ENCODE results near the gene PTPRM.

DNA sequence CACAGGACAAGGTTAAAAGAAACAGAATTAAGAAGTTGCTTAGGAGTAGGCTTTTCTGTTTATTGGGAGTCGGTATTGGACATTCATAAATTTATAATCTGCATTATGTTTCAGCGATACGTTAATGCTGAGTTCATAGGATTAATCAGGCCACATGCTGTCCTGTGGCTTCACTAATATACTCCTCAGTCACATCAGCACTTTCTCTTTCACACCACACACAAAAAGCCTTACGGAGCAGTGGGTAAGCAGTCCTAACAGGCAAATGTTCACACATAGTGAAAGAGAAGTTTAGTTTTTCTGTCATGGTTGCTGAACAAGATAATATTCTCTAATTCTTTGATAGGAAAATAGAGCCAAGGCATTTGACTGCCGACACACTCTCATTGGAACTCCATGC is 630.4 kb downstream of the PTPRM start:
- TF ChIP-seq, protein P1, sequence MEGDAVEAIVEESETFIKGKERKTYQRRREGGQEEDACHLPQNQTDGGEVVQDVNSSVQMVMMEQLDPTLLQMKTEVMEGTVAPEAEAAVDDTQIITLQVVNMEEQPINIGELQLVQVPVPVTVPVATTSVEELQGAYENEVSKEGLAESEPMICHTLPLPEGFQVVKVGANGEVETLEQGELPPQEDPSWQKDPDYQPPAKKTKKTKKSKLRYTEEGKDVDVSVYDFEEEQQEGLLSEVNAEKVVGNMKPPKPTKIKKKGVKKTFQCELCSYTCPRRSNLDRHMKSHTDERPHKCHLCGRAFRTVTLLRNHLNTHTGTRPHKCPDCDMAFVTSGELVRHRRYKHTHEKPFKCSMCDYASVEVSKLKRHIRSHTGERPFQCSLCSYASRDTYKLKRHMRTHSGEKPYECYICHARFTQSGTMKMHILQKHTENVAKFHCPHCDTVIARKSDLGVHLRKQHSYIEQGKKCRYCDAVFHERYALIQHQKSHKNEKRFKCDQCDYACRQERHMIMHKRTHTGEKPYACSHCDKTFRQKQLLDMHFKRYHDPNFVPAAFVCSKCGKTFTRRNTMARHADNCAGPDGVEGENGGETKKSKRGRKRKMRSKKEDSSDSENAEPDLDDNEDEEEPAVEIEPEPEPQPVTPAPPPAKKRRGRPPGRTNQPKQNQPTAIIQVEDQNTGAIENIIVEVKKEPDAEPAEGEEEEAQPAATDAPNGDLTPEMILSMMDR (IDR thresholded peaks at IDR 0.05; ENCODE audit: low read depth, low read length, poor library complexity, severe bottlenecking): no peak
- no peak for TF ChIP-seq EZH2phosphoT487 (IDR thresholded peaks at IDR 0.05; ENCODE audit: borderline replicate concordance, low read length)
